B cell (primary cell): ENCODE measurements around the gene GALNT10. TPM values are rescaled to one million over a fixed set of nuclear protein-coding genes. Genes with fewer than 3 reads are reported as not detected.

ENCODE experiments used
- ATAC-seq: fragments of 200-7000 bp; cut with Tn5 transposase; one replicate; pipeline ENCODE4 v1.10.0; 2021; ENCODE audit warnings: low read depth, mild to moderate bottlenecking, moderate number of reproducible peaks, moderate library complexity
- CTCF ChIA-PET: fragments of 350-600 bp; sonication (Branson Sonifier 250); formaldehyde crosslinking; loops from one replicate; lab custom pipeline; 2021; ENCODE audit warnings: antibody characterized with exemption, inconsistent platforms; lab: Charles Lee
- POLR2A ChIA-PET: fragments of 350-600 bp; sonication (Branson Sonifier 250); formaldehyde crosslinking; loops from one replicate; lab custom pipeline; 2021; ENCODE audit warnings: antibody characterized with exemption; lab: Charles Lee
- DNase-seq: peaks from one replicate; pipeline ENCODE4 v3.0.0; 2013
- H2AFZ ChIP-seq: 2 replicates; pipeline ENCODE4 v1.6.1; 2012; ENCODE audit warnings: mild to moderate bottlenecking, low read depth, low read length; ENCODE audit not compliant: insufficient read depth, poor library complexity, severe bottlenecking
- H3K27ac ChIP-seq, 2 donors: 1 replicate in 1 of 2; 2 replicates in 1 of 2; pipeline ENCODE4 v1.5.1; 2012 to 2013; ENCODE audit warnings: low read length in 2 of 2, mild to moderate bottlenecking in 2 of 2, moderate library complexity in 1 of 2
- H3K27me3 ChIP-seq, 4 experiments: fragments of 200-600 bp in 1 of 4; sonication (generic) in 1 of 4; replicated peaks in 1 of 4; 1 replicate in 2 of 4; 2 replicates in 2 of 4; pipeline versions ENCODE4 v1.6.1 to v1.7.0; 2013 to 2016; ENCODE audit warnings: low read length in 3 of 4, mild to moderate bottlenecking in 2 of 4, mixed read lengths in 1 of 4, moderate library complexity in 1 of 4; ENCODE audit not compliant: insufficient read depth in 4 of 4, control insufficient read depth in 3 of 4; ENCODE audit errors: control extremely low read depth in 1 of 4
- H3K36me3 ChIP-seq, 2 experiments: replicated peaks in 1 of 2; 1 replicate in 1 of 2; 2 replicates in 1 of 2; pipeline versions ENCODE4 v1.6.1 to v1.7.1; 2013; ENCODE audit warnings: low read length in 1 of 2; ENCODE audit not compliant: insufficient read depth in 2 of 2, control insufficient read depth in 1 of 2; ENCODE audit errors: control extremely low read depth in 1 of 2, extremely low read depth in 1 of 2
- H3K4me1 ChIP-seq, 2 donors: fragments of 200-600 bp in 1 of 2; sonication (generic) in 1 of 2; 1 replicate in 1 of 2; 2 replicates in 1 of 2; pipeline versions ENCODE4 v1.5.1 to v1.6.1; 2013 to 2017; ENCODE audit warnings: low read length in 2 of 2; ENCODE audit not compliant: control insufficient read depth in 2 of 2, insufficient read depth in 2 of 2
- H3K4me2 ChIP-seq: replicated peaks from 2 replicates; pipeline ENCODE3; 2012; ENCODE audit warnings: mild to moderate bottlenecking, low read depth, low read length; ENCODE audit not compliant: poor library complexity, severe bottlenecking
- H3K4me3 ChIP-seq, 5 experiments: fragments of 200-600 bp in 1 of 5; sonication (generic) in 1 of 5; 1 replicate in 3 of 5; 2 replicates in 2 of 5; pipeline versions ENCODE4 v1.5.1 to v1.7.0; 2011 to 2016; ENCODE audit warnings: low read length in 4 of 5, mild to moderate bottlenecking in 4 of 5, low read depth in 2 of 5, control low read depth in 1 of 5, moderate library complexity in 1 of 5; ENCODE audit not compliant: insufficient read depth in 1 of 5; ENCODE audit errors: control extremely low read depth in 1 of 5, extremely low read depth in 1 of 5
- H3K79me2 ChIP-seq: fragments of 200-600 bp; sonication (generic); one replicate; pipeline ENCODE4 v1.6.0; 2016; ENCODE audit warnings: low read length; ENCODE audit not compliant: control insufficient read depth, insufficient read depth
- H3K9ac ChIP-seq: fragments of 200-600 bp; sonication (generic); 2 replicates; pipeline ENCODE4 v1.6.1; 2017; ENCODE audit warnings: mild to moderate bottlenecking, low read length, moderate library complexity
- H3K9me3 ChIP-seq, 3 donors: one replicate each; pipeline versions ENCODE4 v1.6.1 to v1.7.1; 2013; ENCODE audit warnings: low read length in 2 of 3; ENCODE audit not compliant: control insufficient read depth in 2 of 3, insufficient read depth in 1 of 3; ENCODE audit errors: control extremely low read depth in 1 of 3
- H4K20me1 ChIP-seq: 2 replicates; pipeline ENCODE4 v1.6.0; 2012; ENCODE audit warnings: mild to moderate bottlenecking, low read length; ENCODE audit not compliant: insufficient read depth, control insufficient read depth, poor library complexity, severe bottlenecking
- H3K27ac Mint-ChIP-seq: one replicate; pipeline ENCODE4 v1.8.0; 2021; ENCODE audit warnings: mixed read lengths
- H3K27me3 Mint-ChIP-seq: one replicate; pipeline ENCODE4 v1.8.0; 2021; ENCODE audit warnings: mixed read lengths
- H3K4me1 Mint-ChIP-seq: one replicate; pipeline ENCODE4 v1.8.0; 2021; ENCODE audit warnings: mixed read lengths
- H3K4me3 Mint-ChIP-seq: one replicate; pipeline ENCODE4 v1.8.0; 2021; ENCODE audit warnings: mixed read lengths
- H3K9me3 Mint-ChIP-seq: one replicate; pipeline ENCODE4 v1.8.0; 2022; ENCODE audit warnings: mixed read lengths; ENCODE audit not compliant: insufficient read depth
- CTCF ChIP-seq: fragments of 200-600 bp; IDR thresholded peaks from one replicate; pipeline ENCODE4 v1.8.0; 2022; ENCODE audit warnings: antibody characterized with exemption, mild to moderate bottlenecking
- EZH2 ChIP-seq: IDR thresholded peaks from 2 replicates; pipeline ENCODE4 v1.6.1; 2012; ENCODE audit warnings: borderline replicate concordance, low read depth, mild to moderate bottlenecking, moderate library complexity, low read length; ENCODE audit not compliant: insufficient read depth, poor library complexity, severe bottlenecking
- WGBS: methylation state at CpG from one replicate; pipeline ENCODE4 v1.1.5; 2013; ENCODE audit warnings: missing lambda C conversion rate; ENCODE audit not compliant: insufficient coverage; 5-methylcytosine and 5-hydroxymethylcytosine counted together
- intact Hi-C: fragments of 100-400 bp; cut with micrococcal nuclease; formaldehyde crosslinking; loops from one replicate; pipeline ENCODE4 v1.10.0; 2022
- polyA plus RNA-seq: library from polyadenylated mRNA; depleted of rRNA; stranded (reverse); fragments of >200 nt; gene quantifications from 2 replicates; pipeline ENCODE4 v1.2.3, GENCODE V29; 2012
- total RNA-seq, 2 donors: library from RNA; stranded (reverse); fragments of 120-200 nt in 1 of 2; gene quantifications; 1 replicate in 1 of 2; 2 replicates in 1 of 2; pipeline versions ENCODE4 v1.2.3 to v1.2.4, GENCODE V29; 2013 to 2022

Gene GALNT10
- total and polyA plus RNA-seq, 2 donors (not counting 1 experiment from before 2014, with no cell fraction given), result 27.7 to 42.8 TPM

GRCh38 chr5:154316223-154316935 lies 125.8 kb downstream of the GALNT10 start:
- H3K4me2 ChIP-seq, result no peak overlapping the region
- H3K4me3 Mint-ChIP-seq, result no peak overlapping the region
- DNase-seq, result no peak
- H3K4me1 ChIP-seq, result no peaks in the 10 kb centered on the region
- peaks cover 17% of the 10 kb centered on the region for H3K79me2 ChIP-seq
- WGBS, result 90% methylated on average over 3 of the region's 6 CpGs
- intact Hi-C loops, result no loop called here
- H3K27me3 ChIP-seq, result no peaks in the 10 kb centered on the region
- TF ChIP-seq EZH2 (no peak), CTCF (no peak)
- no peak overlapping the region for H3K27ac Mint-ChIP-seq
- H3K36me3 ChIP-seq, result peaks cover 0 to 3% of the 10 kb centered on the region in 2 experiments
- H3K9me3 Mint-ChIP-seq, result no peaks in the 10 kb centered on the region
- ATAC-seq, result no peak
- peaks cover 2% of the 10 kb centered on the region for H3K4me1 Mint-ChIP-seq
- no peak overlapping the region for H2AFZ ChIP-seq
- POLR2A ChIA-PET, result no interaction called here
- H3K9me3 ChIP-seq, result no peaks in the 10 kb centered on the region
- H3K27me3 Mint-ChIP-seq, result no peaks in the 10 kb centered on the region
- no peak overlapping the region for H3K27ac ChIP-seq
- H3K9ac ChIP-seq, result no peak overlapping the region
- no peak overlapping the region for H3K4me3 ChIP-seq
- CTCF ChIA-PET, result no interaction called here
- peaks cover 4% of the 10 kb centered on the region for H4K20me1 ChIP-seq

GRCh38 chr5:154317916-154318315 lies 127.4 kb downstream of the GALNT10 start:
- H3K4me3 Mint-ChIP-seq, result no peak overlapping the region
- H3K9me3 Mint-ChIP-seq, result no peaks in the 10 kb centered on the region
- Histone ChIP-seq H3K27me3 (no peaks in the 10 kb centered on the region), H3K4me1 (no peaks in the 10 kb centered on the region), H4K20me1 (peaks cover 4% of the 10 kb centered on the region), H3K4me2 (no peak overlapping the region), H3K9me3 (no peaks in the 10 kb centered on the region), H3K27ac (no peak overlapping the region), H3K36me3 (peaks cover 0 to 11% of the 10 kb centered on the region in 2 experiments), H3K9ac (no peak overlapping the region), H2AFZ (no peak overlapping the region), H3K4me3 (no peak overlapping the region), H3K79me2 (peaks cover 11% of the 10 kb centered on the region)
- ATAC-seq, result no peak
- CTCF ChIA-PET, result no interaction called here
- POLR2A ChIA-PET, result no interaction called here
- WGBS, result 100% methylated on average over 2 of the region's 3 CpGs
- TF ChIP-seq EZH2 (no peak), CTCF (no peak)
- peaks cover 2% of the 10 kb centered on the region for H3K4me1 Mint-ChIP-seq
- intact Hi-C loops, result no loop called here
- no peak overlapping the region for H3K27ac Mint-ChIP-seq
- no peaks in the 10 kb centered on the region for H3K27me3 Mint-ChIP-seq
- DNase-seq, result no peak
